ENCODE data around the gene TUBGCP4.

GRCh38 chr15:43406189-43406588, 35.3 kb downstream of the TUBGCP4 start:
- no peak for TF ChIP-seq CTCF (IDR thresholded peaks at IDR 0.05)
- TF ChIP-seq POLR2A (IDR thresholded peaks at IDR 0.05): no peak
- TF ChIP-seq EP300 (IDR thresholded peaks at IDR 0.05): no peak
